Measurements from ENCODE around the gene GNG13. TPM values are rescaled to one million over a fixed set of nuclear protein-coding genes. Genes with fewer than 3 reads are reported as not detected.
A peak's percentile ranks its signal among the peaks of the same experiment; 100 is the strongest.

The GNG13 gene
- total RNA-seq, 1 experiment from 2014 or later = not detected

GRCh38 chr16:787321-787966 is 13.1 kb downstream of the GNG13 start:
- no CpG with 5 or more reads among the region's 47 CpGs for WGBS (ENCODE audit: extremely low coverage, insufficient read length, low lambda C conversion rate)
- no peaks in the 10 kb centered on the region for H3K4me1 ChIP-seq (ENCODE audit: insufficient read depth, low read length)

More at GRCh38 chr16:787321-787966, 13.1 kb downstream of the GNG13 start:
- Histone ChIP-seq H3K9ac (ENCODE audit: extremely low read depth, insufficient read length, low read length) (peak overlapping the region; percentile 63), H4K5ac (ENCODE audit: insufficient read length, low read depth, low read length) (no peak overlapping the region), H3K79me2 (ENCODE audit: insufficient read depth, low read length) (no peaks in the 10 kb centered on the region; the same call in 1 of the 2 replicates), H2BK20ac (ENCODE audit: low read depth, low read length, poor library complexity, severe bottlenecking) (no peak overlapping the region), H3K23me2 (ENCODE audit: insufficient read length, low read depth, low read length, poor library complexity, severe bottlenecking) (peaks cover 11% of the 10 kb centered on the region), H3T11ph (ENCODE audit: low read length) (no peak overlapping the region), H3K56ac (ENCODE audit: insufficient read length, low read depth, low read length) (no peak overlapping the region), H2BK120ac (ENCODE audit: low read depth, low read length, poor library complexity, severe bottlenecking) (no peak overlapping the region), H2AK5ac (ENCODE audit: insufficient read length, low read length) (no peak overlapping the region), H3K27ac (ENCODE audit: insufficient read length, low read depth, low read length) (no peak overlapping the region), H2BK15ac (ENCODE audit: low read depth, low read length) (no peak overlapping the region), H3K79me1 (ENCODE audit: insufficient read depth, low read depth, low read length, poor library complexity, severe bottlenecking) (peaks cover 2% of the 10 kb centered on the region), H3K27me3 (ENCODE audit: insufficient read depth, low read length) (no peaks in the 10 kb centered on the region), H2AFZ (ENCODE audit: low read length) (no peak overlapping the region), H4K20me1 (ENCODE audit: control insufficient read depth, insufficient read depth, insufficient read length) (no peaks in the 10 kb centered on the region), H3K18ac (ENCODE audit: insufficient read length, low read depth, low read length) (no peak overlapping the region), H2BK12ac (ENCODE audit: insufficient read length, low read depth, low read length) (no peak overlapping the region), H3K4me2 (ENCODE audit: insufficient read depth, insufficient read length, low read length) (peak overlapping the region; percentile 88), H4K91ac (ENCODE audit: insufficient read length, low read depth, low read length) (no peak overlapping the region), H3K4ac (ENCODE audit: low read depth, low read length) (no peak overlapping the region), H3K9me3 (ENCODE audit: control insufficient read depth, low read depth, low read length) (no peaks in the 10 kb centered on the region), H4K8ac (replicated peaks; ENCODE audit: insufficient read length, low read depth, low read length) (no peak overlapping the region), H3K23ac (ENCODE audit: insufficient read length, low read depth, low read length) (no peak overlapping the region), H2BK5ac (ENCODE audit: insufficient read length, low read length) (no peak overlapping the region), H3K14ac (ENCODE audit: insufficient read depth, low read length) (no peak overlapping the region; the same call in 1 of the 2 replicates)
- no peak for DNase-seq
- Mint-ChIP-seq H3K27me3 (ENCODE audit: low read depth) (no peaks in the 10 kb centered on the region), H3K4me3 (peak overlapping the region; percentile 87 to 93), H3K36me3 (ENCODE audit: insufficient read depth in 1 of 3, low read depth in 3 of 3) (peaks cover 8 to 28% (median 25%) of the 10 kb centered on the region in 3 experiments; a peak in 6 of 7 replicates), H3K4me1 (peaks cover 0 to 2% of the 10 kb centered on the region in 2 experiments; a peak in 1 of 4 replicates), H3K9me3 (no peaks in the 10 kb centered on the region), H3K27ac (peak overlapping the region in 2 of 3 experiments; percentile 44 to 59; a peak in 3 of 7 replicates)
- TF ChIP-seq, protein P1, sequence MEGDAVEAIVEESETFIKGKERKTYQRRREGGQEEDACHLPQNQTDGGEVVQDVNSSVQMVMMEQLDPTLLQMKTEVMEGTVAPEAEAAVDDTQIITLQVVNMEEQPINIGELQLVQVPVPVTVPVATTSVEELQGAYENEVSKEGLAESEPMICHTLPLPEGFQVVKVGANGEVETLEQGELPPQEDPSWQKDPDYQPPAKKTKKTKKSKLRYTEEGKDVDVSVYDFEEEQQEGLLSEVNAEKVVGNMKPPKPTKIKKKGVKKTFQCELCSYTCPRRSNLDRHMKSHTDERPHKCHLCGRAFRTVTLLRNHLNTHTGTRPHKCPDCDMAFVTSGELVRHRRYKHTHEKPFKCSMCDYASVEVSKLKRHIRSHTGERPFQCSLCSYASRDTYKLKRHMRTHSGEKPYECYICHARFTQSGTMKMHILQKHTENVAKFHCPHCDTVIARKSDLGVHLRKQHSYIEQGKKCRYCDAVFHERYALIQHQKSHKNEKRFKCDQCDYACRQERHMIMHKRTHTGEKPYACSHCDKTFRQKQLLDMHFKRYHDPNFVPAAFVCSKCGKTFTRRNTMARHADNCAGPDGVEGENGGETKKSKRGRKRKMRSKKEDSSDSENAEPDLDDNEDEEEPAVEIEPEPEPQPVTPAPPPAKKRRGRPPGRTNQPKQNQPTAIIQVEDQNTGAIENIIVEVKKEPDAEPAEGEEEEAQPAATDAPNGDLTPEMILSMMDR (conservative IDR thresholded peaks at IDR 0.05) = no peak
